GDM1 (cell line): ENCODE data around the gene ATP10A.
"Not testable (repeated sequence)": the region's sequence is repeated elsewhere in the genome, so short reads cannot be mapped to it uniquely, and the experiment has no call there.

Source experiments
- DNase-seq: peaks from one replicate; lab custom pipeline; 2025; lab: John Stamatoyannopoulos, UW

Gene ATP10A

GRCh38 chr15:25882466-25882865, 19.3 kb upstream of the ATP10A start:
- no peak for DNase-seq

- not testable (repeated sequence) for DNase-seq
Observed at GRCh38 chr15:25880877-25881276, 17.8 kb upstream of the ATP10A start.

DNA sequence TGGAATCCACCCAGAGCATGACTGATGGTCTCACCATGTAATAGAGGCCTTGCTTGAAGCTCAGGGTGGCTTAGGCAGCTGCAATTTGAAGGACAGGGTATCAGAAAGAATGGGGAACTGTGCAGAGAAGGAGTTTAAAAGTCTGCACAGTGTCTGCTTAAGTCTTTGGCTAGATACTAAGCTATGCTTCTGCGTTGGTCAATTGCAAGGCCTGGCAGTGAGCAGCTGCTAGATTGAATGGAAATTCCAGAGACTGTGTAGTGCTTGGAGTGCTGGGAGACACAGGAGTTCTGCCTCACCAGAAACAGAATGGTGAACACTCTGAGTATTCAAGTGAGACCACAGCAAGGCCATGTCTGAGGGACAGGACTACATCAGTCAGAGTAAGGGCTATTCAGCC, 17.3 kb upstream of the ATP10A start:
- no peak for DNase-seq

- DNase-seq, result no peak
Observed at GRCh38 chr15:25879438-25879837, 16.3 kb upstream of the ATP10A start.

- no peak for DNase-seq
Observed at GRCh38 chr15:25877681-25878080, 14.6 kb upstream of the ATP10A start.

DNA sequence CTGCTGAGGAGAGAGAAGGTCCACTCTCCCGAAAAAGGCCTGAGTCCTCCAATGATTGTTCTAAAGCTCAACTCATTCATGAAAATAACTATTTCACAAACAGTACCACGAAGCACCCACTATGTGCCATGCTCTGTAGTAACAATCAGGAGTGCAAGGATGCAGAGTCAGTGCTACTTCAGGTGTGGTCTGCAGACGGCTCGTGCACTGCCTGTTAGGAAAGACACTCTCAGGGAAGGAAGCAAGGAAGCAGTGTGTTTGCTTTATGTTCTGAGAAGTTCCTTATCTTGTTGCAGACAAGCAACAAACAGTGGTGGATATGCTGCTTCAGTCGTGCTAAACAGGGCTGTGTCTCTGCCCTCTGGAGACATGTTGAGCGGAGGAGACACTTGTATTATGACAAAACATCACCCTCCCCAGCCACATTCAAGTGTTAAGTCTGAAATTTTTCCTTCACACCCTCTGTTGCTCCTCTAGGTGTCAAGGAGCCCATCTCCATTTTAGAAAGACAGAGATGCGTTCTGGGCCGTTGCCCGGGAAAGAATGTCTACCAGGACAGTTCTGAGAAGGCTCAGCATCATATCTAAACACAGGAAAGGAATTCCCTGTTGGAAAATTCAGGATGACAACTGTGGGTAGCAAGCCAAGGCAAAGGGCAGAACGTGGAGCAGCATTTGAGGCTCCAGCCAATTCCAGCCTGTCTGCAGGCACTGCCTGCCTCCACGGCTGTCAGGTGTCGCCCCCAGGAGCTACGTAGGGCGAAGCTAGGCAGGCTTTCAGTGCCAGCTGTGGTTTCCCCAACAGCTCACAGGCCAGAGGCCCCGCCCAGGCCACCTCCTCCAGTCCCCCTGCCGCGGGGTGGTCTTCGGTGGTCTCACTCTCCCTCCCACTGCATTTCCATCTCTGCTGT, 13.4 kb upstream of the ATP10A start:
- DNase-seq, result no peak

DNA sequence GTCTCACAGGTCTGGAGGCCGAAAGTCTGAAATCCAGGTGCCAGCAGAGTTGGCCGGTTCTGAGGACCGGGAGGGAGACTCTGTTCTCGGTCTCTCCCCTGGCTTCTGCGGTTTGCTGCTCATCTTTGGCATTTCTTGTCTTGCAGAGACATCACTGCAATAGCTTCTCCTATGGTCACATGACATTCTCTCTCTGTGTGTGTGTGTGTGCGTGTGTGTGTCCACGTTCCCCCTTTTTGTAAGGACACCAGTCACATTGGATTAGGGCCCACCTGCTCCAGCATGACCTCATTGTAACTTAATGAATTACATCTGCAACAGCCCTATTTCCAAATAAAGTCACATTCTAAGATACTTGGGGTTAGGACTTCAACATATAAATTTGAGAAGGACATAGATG, 12.4 kb upstream of the ATP10A start:
- no peak for DNase-seq

DNA sequence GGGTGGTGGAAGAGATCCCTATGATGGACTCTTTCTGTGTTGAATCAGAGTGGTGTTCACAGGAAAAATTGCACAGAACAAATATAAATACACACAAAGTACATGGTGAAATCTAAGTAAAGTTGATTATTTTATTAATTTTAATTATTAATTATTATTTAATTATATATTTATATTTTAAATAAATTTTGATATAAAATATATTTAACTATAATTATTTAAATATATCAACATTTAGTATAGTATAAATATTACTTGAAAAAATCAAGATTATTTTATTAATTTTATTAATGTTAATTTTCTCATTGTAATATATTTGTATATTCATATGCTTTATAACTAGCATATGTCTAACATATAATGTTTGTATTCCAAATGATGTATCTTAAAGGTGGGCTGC, 11.3 kb upstream of the ATP10A start:
- no peak for DNase-seq

DNA sequence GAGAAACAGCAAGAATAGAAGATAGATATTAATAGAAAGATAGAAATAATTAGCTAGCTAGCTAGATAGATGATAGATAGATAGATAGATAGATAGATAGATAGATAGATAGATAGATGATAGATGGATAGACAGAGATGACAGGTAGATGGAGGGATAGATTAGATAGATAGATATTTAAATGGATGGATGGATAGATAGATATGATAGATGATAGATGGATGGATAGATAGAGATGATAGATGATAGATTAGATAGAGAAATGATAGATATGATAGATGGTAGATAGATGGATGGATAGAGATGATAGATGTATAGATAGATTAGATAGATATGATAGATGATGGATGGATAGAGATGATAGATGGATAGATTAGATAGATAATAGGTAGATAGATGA, 8.3 kb upstream of the ATP10A start:
- DNase-seq, result no peak

DNA sequence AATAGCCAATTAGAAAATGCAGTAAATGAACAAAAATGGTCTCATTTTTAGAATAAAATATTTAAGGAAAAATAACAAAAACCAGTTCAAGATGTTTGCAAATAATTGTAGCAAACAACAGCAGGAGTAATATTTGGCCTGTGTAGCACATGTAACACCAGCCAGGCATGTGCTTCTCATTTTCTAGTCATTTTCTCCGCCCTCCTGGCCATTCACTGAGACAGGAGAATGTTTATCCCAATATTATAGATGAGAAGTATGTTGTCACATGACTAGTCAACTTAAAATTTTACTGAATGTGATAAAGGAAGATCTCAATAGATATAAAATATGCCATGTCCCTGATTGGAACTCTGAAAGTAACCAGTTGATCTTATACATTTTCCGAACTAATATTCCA, 7.8 kb upstream of the ATP10A start:
- DNase-seq, result no peak

- DNase-seq, result peak; percentile 53
Observed at GRCh38 chr15:25869701-25870100, 6.6 kb upstream of the ATP10A start.

DNA sequence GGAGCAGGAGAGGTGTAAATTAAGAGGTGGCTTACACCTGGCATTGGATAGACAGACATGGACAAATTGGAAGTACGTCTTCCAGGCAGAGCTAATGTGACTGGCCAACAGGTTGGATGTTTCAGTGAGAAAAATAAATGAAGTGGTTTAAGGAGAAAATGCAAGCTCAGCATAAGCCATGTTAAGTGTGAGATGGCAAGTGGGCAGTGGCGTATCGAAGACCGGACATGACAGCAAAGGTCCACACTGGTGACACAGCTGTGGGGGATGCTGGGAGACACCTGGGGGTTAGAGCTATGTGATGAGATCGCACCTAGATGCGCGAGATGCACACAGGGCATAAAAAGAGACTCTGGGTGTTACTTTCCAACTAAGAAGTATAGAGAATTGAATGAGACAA, 3.7 kb upstream of the ATP10A start:
- no peak for DNase-seq

DNA sequence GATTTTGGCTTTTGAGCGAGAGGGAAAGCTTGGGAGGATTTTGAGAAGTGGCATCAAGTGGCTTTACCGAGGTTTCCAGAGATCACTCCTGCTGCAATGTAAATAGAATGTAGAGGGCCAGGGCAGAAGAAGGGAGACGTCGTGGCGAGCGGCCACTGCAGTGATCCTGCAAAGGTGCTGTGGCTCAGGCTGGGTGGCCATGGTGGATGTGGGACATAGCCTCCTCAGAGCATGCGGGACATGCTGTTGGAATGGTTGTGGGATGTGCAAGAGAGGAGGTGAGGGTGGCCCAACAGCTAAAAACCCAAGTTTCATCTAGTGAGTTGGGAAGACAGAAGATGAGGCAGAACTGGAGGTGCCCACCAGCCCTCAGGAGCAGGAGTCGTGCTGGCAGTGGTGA, 3.1 kb upstream of the ATP10A start:
- no peak for DNase-seq

DNA sequence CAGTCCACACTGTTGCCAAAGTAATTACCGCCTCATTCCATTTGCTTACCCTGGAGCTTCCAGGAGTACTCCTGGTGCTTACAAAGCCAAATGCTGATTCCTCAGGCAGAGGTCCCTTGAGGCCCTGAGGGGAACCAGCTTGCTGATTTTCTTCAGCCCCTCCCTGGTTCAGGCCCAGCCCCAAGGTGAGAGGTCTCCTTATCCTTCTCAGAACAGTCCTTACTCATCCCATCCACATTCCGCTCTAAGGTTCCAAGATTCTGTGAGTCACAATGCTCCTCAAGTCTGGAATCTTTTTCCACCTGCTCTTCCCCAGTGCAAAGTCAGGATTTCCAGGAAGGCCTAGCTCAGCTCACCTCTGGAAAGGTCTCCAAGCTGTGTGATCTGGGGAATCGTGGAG, 1.8 kb upstream of the ATP10A start:
- no peak for DNase-seq

GRCh38 chr15:25863968-25864580, 947 bp upstream of the ATP10A start:
- no peak for DNase-seq

DNA sequence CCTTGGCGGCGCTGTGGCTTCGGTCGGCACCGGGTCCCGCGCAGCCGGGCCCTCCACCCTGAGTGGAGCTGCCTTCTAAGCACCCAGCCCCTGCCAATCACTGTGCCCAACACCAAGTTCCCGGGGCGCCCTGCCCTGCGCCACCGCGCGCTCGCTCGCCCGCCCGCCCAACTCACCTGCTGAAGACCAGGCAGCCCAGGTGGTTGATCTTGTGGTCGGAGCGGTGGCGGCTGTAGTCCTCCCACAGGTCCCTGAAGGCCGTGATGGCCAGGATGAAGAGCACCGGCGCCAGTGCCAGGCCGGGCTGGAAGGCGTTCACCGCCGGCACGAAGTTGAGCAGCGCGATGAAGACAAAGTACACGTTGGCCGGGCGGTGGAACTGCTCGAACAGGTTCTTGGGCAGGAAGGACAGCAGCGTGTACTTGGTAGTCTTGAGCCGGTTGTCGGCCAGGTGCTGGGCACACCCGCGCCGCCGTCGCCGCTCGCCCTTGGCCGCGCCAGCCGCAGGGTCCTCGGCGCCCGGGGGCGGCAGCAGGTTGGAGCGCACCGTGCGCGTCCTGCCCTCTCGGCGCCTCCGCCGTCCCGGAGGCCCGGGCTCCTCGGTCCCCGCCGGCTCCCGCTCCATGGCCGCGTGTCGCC, 536 bp downstream of the ATP10A start:
- DNase-seq, result no peak

DNA sequence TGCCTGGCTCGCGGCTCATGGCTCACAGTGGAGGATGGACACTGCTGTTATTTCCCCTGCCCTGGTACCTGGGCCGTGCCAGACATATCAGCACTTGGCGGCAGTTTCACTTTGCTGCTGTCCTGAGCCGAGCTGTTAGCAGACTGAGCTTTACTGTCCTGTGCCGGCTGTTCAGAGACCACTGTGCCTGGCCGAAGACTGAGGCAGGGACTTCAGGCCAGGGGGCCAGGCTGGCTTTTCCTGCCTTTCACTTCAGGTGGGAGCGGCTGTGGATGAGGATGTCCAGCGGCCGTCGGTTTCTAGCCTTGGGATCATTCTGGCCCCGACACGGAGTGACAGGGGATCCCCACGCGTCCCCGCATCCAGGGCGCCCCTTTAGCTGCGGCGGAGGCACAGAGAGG, 1.1 kb downstream of the ATP10A start:
- DNase-seq, result no peak

- DNase-seq, result peak; percentile 25
Observed at GRCh38 chr15:25860885-25861866, 2.0 kb downstream of the ATP10A start.

- no peak for DNase-seq
Observed at GRCh38 chr15:25859838-25860645, 3.1 kb downstream of the ATP10A start.

GRCh38 chr15:25858952-25859760, 4.0 kb downstream of the ATP10A start:
- no peak for DNase-seq
